ENCODE data around the gene CACNA1C.

Gene CACNA1C

GRCh38 chr12:2302711-2303580 lies 250.2 kb downstream of the CACNA1C start:
- DNase-seq = no peak

- no peak for DNase-seq
These were observed 251.4 kb downstream of the CACNA1C start for GRCh38 chr12:2304223-2304622.

- no peak for DNase-seq
These were observed 253.2 kb downstream of the CACNA1C start for GRCh38 chr12:2306012-2306411.

GRCh38 chr12:2306735-2307134 lies 253.9 kb downstream of the CACNA1C start:
- no peak for DNase-seq

GRCh38 chr12:2307550-2307949 lies 254.8 kb downstream of the CACNA1C start:
- no peak for DNase-seq

- no peak for DNase-seq
These were observed 256.9 kb downstream of the CACNA1C start for GRCh38 chr12:2309647-2310046.

GRCh38 chr12:2311020-2311778 lies 258.4 kb downstream of the CACNA1C start:
- no peak for DNase-seq

- DNase-seq = no peak
These were observed 259.4 kb downstream of the CACNA1C start for GRCh38 chr12:2312175-2312574.

GRCh38 chr12:2312770-2313169 lies 260.0 kb downstream of the CACNA1C start:
- no peak for DNase-seq

- no peak for DNase-seq
These were observed 261.7 kb downstream of the CACNA1C start for GRCh38 chr12:2314492-2314891.

- no peak for DNase-seq
These were observed 265.0 kb downstream of the CACNA1C start for GRCh38 chr12:2317772-2318171.

GRCh38 chr12:2318286-2318685 lies 265.5 kb downstream of the CACNA1C start:
- no peak for DNase-seq

- no peak for DNase-seq
These were observed 266.3 kb downstream of the CACNA1C start for GRCh38 chr12:2319136-2319535.

GRCh38 chr12:2319737-2320506 lies 267.1 kb downstream of the CACNA1C start:
- DNase-seq = no peak

GRCh38 chr12:2320841-2321240 lies 268.1 kb downstream of the CACNA1C start:
- DNase-seq = no peak

- DNase-seq = no peak
These were observed 269.9 kb downstream of the CACNA1C start for GRCh38 chr12:2322554-2323120.

GRCh38 chr12:2323532-2324255 lies 270.9 kb downstream of the CACNA1C start:
- DNase-seq = no peak

- no peak for DNase-seq
These were observed 271.6 kb downstream of the CACNA1C start for GRCh38 chr12:2324387-2324786.

- DNase-seq = no peak
These were observed 272.7 kb downstream of the CACNA1C start for GRCh38 chr12:2325519-2325918.

GRCh38 chr12:2326470-2326869 lies 273.7 kb downstream of the CACNA1C start:
- no peak for DNase-seq

GRCh38 chr12:2328661-2329060 lies 275.9 kb downstream of the CACNA1C start:
- no peak for DNase-seq

- DNase-seq = no peak
These were observed 276.9 kb downstream of the CACNA1C start for GRCh38 chr12:2329661-2330210.

All from activated CD8-positive, alpha-beta memory T cell treated with anti-CD3 and anti-CD28 coated beads, Interleukin-2, amount 50 U/mL, for 48 hours (primary cell).